ENCODE measurements around the gene DOK6. TPM values are rescaled to one million over a fixed set of nuclear protein-coding genes. Genes with fewer than 3 reads are reported as not detected.
A peak's percentile ranks its signal among the peaks of the same experiment; 100 is the strongest.
"Not testable (repeated sequence)": the region's sequence is repeated elsewhere in the genome, so short reads cannot be mapped to it uniquely, and the experiment has no call there.

The DOK6 gene
- total RNA-seq, 1 donor from 2014 or later = not detected

GRCh38 chr18:69622184-69622583, 221.5 kb downstream of the DOK6 start:
- DNase-seq (ENCODE audit: low read depth) = no peak

GRCh38 chr18:69622961-69623360, 222.3 kb downstream of the DOK6 start:
- DNase-seq (ENCODE audit: low read depth) = no peak

GRCh38 chr18:69626171-69626570, 225.5 kb downstream of the DOK6 start:
- DNase-seq (ENCODE audit: low read depth) = no peak

DNA sequence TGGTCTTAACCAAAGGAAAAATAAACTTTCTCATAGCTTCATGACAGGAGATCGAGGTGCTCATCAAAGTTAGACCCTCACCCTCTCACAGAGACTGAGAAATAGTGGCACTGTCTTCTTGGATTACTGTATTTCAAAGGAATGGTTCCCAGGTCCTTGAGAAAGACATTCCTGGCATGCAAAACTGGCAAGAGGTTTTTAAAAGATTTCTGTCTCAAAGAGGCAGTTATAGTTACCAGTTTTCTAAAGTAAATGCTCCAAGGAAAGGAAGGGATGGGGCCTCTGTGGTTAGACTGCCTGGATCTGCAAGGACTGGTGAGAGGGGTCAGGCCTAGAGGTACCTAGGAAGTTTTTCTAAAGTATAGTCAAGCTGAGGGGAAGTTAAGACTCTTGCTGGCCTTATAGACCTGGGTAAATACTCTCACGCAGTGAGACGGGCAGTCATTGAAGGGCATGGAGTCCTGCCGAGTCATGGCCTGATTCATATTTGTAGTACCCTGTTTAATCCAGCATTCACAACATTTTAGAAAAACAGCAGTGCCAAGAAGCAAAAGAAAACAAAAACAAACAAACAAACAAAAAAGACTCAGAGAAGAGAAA, 226.1 kb downstream of the DOK6 start:
- no peak for DNase-seq (ENCODE audit: low read depth)

- DNase-seq (ENCODE audit: low read depth) = no peak
Observed at GRCh38 chr18:69628774-69629359, 228.2 kb downstream of the DOK6 start.

DNA sequence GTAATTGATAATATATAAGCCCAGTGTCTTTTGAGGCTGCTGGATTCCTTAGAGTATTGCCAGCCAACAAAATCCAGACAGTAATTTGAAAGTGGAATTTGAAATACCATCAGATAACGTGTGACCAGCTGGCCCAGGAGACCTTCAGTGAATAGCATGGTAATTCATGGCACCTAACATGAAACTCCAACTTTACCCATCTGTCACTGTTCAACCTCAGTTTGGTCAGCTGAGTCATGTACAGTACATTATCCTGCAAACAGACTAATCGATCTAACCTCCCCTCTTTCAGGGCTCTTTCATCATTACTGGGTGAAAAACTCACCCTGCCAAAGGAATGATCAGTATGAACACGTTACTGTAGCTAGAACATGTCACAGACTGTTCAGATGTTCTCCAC, 230.6 kb downstream of the DOK6 start:
- no peak for DNase-seq (ENCODE audit: low read depth)

- no peak for DNase-seq (ENCODE audit: low read depth)
Observed at GRCh38 chr18:69635482-69635881, 234.8 kb downstream of the DOK6 start.

- no peak for DNase-seq (ENCODE audit: low read depth)
Observed at GRCh38 chr18:69636529-69637301, 236.0 kb downstream of the DOK6 start.

DNA sequence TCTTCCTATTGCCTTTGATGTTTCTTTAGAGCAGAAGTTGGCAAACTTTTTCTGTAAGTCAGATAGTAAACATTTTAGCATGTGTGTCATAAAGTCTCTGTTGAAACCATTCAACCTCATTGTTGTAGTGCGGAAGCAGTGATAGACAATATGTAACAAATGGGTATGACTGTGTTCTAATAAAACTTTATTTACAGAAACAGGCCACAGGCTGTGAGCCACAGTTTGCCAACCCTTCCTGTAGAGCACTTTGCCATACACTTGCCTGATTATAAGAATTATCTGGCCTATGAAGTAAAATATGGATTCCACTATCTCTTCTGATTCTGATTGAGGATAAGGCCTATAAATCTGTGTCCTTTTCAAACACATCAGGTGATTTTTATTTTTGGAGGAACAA, 237.4 kb downstream of the DOK6 start:
- DNase-seq (ENCODE audit: low read depth) = no peak

DNA sequence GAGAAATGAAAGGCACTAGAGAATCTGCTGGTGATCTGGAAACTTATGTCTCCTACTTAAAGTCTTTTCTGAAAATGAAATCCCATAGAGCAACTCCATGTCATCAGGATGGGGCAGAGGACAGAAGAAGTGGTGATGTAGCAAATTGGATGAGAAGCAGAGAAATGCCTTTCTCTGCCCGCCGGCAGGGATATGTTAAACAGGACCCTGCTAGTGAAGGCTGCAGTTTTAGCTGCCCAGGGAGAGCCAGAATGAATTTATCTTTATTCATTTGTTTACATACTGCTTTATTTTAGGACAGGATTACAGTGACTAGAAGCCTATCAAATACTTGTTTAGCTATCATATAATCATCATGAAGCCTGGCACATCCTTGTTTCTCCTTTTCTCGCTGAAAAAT, 247.0 kb downstream of the DOK6 start:
- no peak for DNase-seq (ENCODE audit: low read depth)

DNA sequence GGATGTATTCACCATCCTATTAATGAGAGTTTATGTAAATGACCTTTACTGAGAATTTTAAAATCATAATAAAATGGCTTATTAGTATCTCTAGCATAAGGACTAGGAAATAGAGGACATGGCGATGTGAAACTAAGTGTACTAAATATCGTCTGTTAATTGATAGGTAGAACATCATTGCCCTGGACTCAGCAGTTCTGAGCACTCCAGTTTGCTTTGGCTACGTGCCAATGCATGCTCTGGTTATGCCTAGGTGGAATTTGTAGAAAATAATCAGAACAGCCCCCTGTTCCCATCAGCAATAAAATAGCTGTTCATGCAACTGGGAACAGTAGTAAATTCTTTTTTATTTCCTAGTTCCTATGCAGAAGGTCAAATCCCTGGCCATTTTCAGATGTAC, 247.8 kb downstream of the DOK6 start:
- DNase-seq (ENCODE audit: low read depth) = no peak

DNA sequence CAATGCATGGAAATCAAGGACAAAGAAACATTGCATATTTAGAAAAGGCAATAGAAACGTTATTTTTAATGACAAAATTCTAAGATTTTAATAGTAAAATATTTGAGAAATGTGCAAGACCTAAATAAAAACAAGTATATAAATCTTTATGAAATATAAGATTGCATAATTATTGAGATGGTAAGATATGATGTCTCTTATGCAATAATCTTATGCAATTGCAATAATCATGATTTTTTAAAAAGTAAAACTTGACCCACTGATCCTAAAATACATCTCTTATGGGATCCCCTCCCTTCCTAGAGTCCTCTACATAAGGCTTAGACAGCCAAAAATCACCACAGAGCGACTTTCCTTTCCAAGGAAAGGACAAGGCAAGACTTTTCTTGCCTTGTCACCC, 249.0 kb downstream of the DOK6 start:
- no peak for DNase-seq (ENCODE audit: low read depth)

GRCh38 chr18:69651243-69651642, 250.6 kb downstream of the DOK6 start:
- DNase-seq (ENCODE audit: low read depth) = no peak

GRCh38 chr18:69655816-69656215, 255.1 kb downstream of the DOK6 start:
- DNase-seq (ENCODE audit: low read depth) = no peak

DNA sequence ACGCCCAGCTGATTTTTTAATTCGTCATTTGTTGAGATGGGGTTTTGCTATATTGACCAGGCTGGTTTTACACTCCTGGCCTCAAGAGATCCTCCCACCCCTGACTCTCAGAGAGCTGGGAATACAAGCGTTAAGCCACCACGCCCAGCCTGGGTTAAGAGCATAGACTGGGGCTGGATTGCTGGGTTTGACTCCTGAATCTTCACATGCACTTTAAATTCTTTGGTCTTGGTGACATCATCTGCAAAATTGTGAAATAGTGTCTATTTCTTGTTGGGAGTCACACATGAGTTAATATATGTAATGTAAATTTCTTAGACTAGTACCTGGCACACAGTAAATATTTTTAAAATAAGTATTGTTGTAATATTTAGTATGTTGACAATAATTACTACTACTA, 257.4 kb downstream of the DOK6 start:
- no peak for DNase-seq (ENCODE audit: low read depth)

GRCh38 chr18:69658685-69659084, 258.0 kb downstream of the DOK6 start:
- no peak for DNase-seq (ENCODE audit: low read depth)

GRCh38 chr18:69659142-69659651, 258.5 kb downstream of the DOK6 start:
- DNase-seq (ENCODE audit: low read depth) = no peak

- DNase-seq (ENCODE audit: low read depth) = not testable (repeated sequence)
Observed at GRCh38 chr18:69662090-69662489, 261.4 kb downstream of the DOK6 start.

DNA sequence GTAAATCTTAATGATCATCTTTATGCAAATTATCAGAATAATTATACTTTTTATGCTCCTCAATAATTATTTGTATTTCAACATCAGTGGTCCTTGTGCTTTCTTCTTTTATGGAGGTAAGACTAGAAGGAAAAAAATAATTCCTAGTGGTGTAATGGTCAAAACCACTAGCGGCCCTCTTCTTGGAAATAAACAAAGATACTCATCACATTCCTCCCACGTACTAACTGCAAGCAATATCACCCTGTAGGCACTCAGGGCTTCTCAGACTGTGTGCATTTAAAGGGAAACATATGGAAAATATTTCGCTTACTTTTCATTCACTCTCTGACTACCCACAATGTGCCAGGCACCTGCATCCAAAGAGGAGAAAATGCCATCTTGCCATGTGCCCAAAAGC, 263.7 kb downstream of the DOK6 start:
- no peak for DNase-seq (ENCODE audit: low read depth)

GRCh38 chr18:69674292-69674877, 273.7 kb downstream of the DOK6 start:
- peak; percentile 9 for DNase-seq (ENCODE audit: low read depth)

DNA sequence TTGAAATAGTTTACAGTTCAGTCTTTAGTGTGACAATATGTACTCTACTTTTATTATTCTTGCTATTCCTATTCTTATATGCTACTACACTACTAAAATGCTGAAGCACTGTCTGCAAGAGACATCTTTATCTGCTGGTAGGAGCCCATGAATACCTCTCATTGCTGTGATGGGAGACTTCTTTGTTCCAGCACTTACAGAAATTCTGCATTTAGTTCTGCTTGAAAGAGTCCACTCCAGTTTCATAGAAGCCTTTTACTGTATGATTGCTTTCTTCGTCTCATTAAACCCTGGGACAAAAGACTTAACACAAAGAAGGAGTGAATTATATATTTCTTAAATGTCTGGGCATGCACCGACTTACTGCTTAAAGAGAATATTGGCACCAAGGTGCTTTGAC, 274.3 kb downstream of the DOK6 start:
- no peak for DNase-seq (ENCODE audit: low read depth)

DNA sequence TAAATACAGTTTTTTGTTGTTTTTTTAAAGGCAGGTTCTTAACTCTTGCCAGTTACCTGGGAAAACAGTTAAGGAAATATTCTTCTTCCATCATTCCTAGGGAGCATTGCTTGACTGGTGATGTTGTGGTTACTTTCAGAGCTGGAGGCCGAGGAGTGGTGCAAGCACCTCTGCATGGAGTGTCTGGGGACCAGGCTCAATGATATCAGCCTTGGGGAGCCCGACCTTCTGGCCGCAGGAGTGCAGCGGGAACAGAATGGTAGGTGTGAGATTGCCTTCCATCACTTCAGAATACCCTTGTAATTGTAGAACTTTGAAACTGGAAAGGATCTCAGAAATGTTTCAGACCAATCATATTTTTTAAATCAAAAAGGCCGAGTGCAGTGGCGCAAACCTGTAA, 276.9 kb downstream of the DOK6 start:
- no peak for DNase-seq (ENCODE audit: low read depth)

Measured in myocyte (in vitro differentiated cells).